ENCODE results near the gene GAREM1. TPM values are rescaled to one million over a fixed set of nuclear protein-coding genes. Genes with fewer than 3 reads are reported as not detected.

The GAREM1 gene
- total and polyA plus RNA-seq, 9 of the 15 experiments (the other 6 are each of a cell fraction or from before 2014, with no cell fraction given) = 0.03 to 0.33 (median 0.07) TPM; not detected in 1

- Histone ChIP-seq H3K79me2 (ENCODE audit: control insufficient read depth, insufficient read depth, low read length) (no peaks in the 10 kb centered on the region), H4K20me1 (replicated peaks; ENCODE audit: control insufficient read depth, insufficient read depth, low read length) (no peaks in the 10 kb centered on the region), H3K9me3 (replicated peaks; ENCODE audit: control insufficient read depth, insufficient read depth, low read depth, low read length) (no peaks in the 10 kb centered on the region), H3K4me1 (replicated peaks in 1 of 2; ENCODE audit: control insufficient read depth in 2 of 2, insufficient read depth in 2 of 2, low read length in 2 of 2) (no peaks in the 10 kb centered on the region), H3K36me3 (ENCODE audit: control insufficient read depth, insufficient read depth, low read length) (no peaks in the 10 kb centered on the region), H3K9ac (ENCODE audit: insufficient read depth in 1 of 2, low read depth in 2 of 2, low read length in 2 of 2) (no peak overlapping the region), H3K27ac (ENCODE audit: extremely low read depth, low read depth, low read length) (no peak overlapping the region), H3K4me2 (ENCODE audit: insufficient read depth, low read length) (no peak overlapping the region), H2AFZ (ENCODE audit: low read depth, low read length) (no peak overlapping the region), H3K4me3 (no peak overlapping the region), H3K9me1 (ENCODE audit: control insufficient read depth, insufficient read depth, low read length) (no peaks in the 10 kb centered on the region), H3K27me3 (ENCODE audit: control insufficient read depth in 2 of 2, insufficient read depth in 2 of 2, low read length in 2 of 2) (no peaks in the 10 kb centered on the region)
- intact Hi-C loops (cut with micrococcal nuclease) = no loop called here
- TF ChIP-seq PURB (CRISPR knock-in tag; IDR thresholded peaks at IDR 0.05; ENCODE audit: low read depth) (no peak), STAT5B (CRISPR knock-in tag; IDR thresholded peaks at IDR 0.05) (no peak), ZFX (CRISPR knock-in tag; IDR thresholded peaks at IDR 0.05) (no peak), MXD1 (CRISPR knock-in tag; IDR thresholded peaks at IDR 0.05; ENCODE audit: borderline replicate concordance, poor library complexity, severe bottlenecking) (no peak), HES1 (IDR thresholded peaks at IDR 0.05; ENCODE audit: low read depth) (no peak), ATF2 (CRISPR knock-in tag; IDR thresholded peaks at IDR 0.05) (no peak), HMG20B (CRISPR knock-in tag; IDR thresholded peaks at IDR 0.05) (no peak), POLR2B (IDR thresholded peaks at IDR 0.05; ENCODE audit: low read depth, partially characterized antibody) (no peak), HBP1 (CRISPR knock-in tag; IDR thresholded peaks at IDR 0.05) (no peak), TBP (optimal IDR thresholded peaks at IDR 0.05; ENCODE audit: low read depth, low read length) (no peak), NCOR1 (IDR thresholded peaks at IDR 0.05) (no peak), ZC3H11A (IDR thresholded peaks at IDR 0.05; ENCODE audit: low read depth, low read length) (no peak), DACH1 (IDR thresholded peaks at IDR 0.05; ENCODE audit: partially characterized antibody) (no peak), E4F1 (CRISPR knock-in tag; IDR thresholded peaks at IDR 0.05; ENCODE audit: borderline replicate concordance) (no peak), MIER1 (IDR thresholded peaks at IDR 0.05; ENCODE audit: low read depth) (no peak)
- FAIRE-seq (no peak), DNase-seq (ENCODE audit: extremely low read depth in 1 of 4, low spot score in 3 of 4) (no peak), ATAC-seq (no peak)
- POLR2A ChIA-PET = no interaction called here
- BruUV-seq (replicated peaks) = no TSS peak
- CTCF ChIA-PET (ENCODE audit: low intra/inter-chr PET ratio) = no interaction called here
- WGBS (ENCODE audit: insufficient coverage, low coverage, missing lambda C conversion rate) = 0% methylated on average over 4 of the region's 4 CpGs
- in situ Hi-C loops (cut with MboI) = no loop called here
These were observed 87.4 kb downstream of the GAREM1 start for GRCh38 chr18:32383050-32383819.
